HepG2 (cell line): Measurements from ENCODE around the gene UBE2Q1.

Experiments
- MAX ChIP-seq: IDR thresholded peaks from 2 replicates; pipeline ENCODE4 v1.6.1; 2012; ENCODE audit warnings: inconsistent platforms
- PAX8 ChIP-seq: sonication (generic); formaldehyde crosslinking; IDR thresholded peaks from 2 replicates; pipeline ENCODE4 v1.8.0; 2022; ENCODE audit warnings: mild to moderate bottlenecking, missing genetic modification reagents, borderline replicate concordance
- ZBTB7A ChIP-seq: sonication (generic); formaldehyde crosslinking; IDR thresholded peaks from 2 replicates; pipeline ENCODE4 v1.8.0; 2022; ENCODE audit warnings: mild to moderate bottlenecking, missing genetic modification reagents
- ZNF850 ChIP-seq: sonication (generic); formaldehyde crosslinking; conservative IDR thresholded peaks from 2 replicates; pipeline ENCODE4 v1.9.0; 2021; ENCODE audit warnings: mild to moderate bottlenecking, missing genetic modification reagents

DNA sequence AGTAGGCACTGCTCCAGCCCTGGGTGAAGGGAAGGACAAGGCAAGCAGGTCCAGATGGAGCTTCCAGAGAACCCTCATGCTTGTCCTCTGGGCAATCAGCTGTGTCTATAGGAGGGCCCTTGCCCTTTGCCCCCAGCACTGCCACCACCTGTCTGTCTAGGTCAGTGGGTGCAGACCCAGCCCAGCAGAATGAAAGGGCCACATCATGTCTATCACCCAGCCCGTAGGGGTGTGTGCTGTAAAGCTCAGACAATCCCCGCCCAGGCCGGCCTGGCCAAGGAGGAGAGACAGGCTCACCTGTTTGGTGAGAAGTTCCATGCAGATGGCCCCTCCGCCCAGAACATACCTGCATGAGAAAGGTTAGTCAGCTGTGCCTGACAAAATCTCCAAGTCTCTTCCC lies 7.0 kb downstream of the UBE2Q1 start:
- TF ChIP-seq PAX8 (no peak), ZNF850 (no peak), MAX (no peak), ZBTB7A (CRISPR knock-in tag) (no peak)
